Tibial nerve (tissue), 4 donors: ENCODE results near the gene FYB1.

Experiments
- EP300 ChIP-seq, 2 donors: sonication (generic); formaldehyde crosslinking; IDR thresholded peaks; one replicate each; pipeline ENCODE4 v1.6.1; 2017; ENCODE audit warnings: antibody characterized with exemption in 2 of 2, mild to moderate bottlenecking in 1 of 2
- POLR2A ChIP-seq, 2 donors: fragments of 450-650 bp; IDR thresholded peaks; one replicate each; pipeline ENCODE4 v1.6.1; 2017; ENCODE audit warnings: antibody characterized with exemption in 2 of 2, mild to moderate bottlenecking in 2 of 2, moderate library complexity in 2 of 2
- TF ChIP-seq, protein P1 (sequence below), 5 experiments: fragments of 200-600 bp in 3 of 5; fragments of 450-650 bp in 2 of 5; sonication (generic) in 3 of 5; IDR thresholded peaks; one replicate each; pipeline ENCODE4 v1.5.1; 2016 to 2019; ENCODE audit warnings: antibody characterized with exemption in 5 of 5, mild to moderate bottlenecking in 3 of 5, moderate library complexity in 2 of 5

DNA sequence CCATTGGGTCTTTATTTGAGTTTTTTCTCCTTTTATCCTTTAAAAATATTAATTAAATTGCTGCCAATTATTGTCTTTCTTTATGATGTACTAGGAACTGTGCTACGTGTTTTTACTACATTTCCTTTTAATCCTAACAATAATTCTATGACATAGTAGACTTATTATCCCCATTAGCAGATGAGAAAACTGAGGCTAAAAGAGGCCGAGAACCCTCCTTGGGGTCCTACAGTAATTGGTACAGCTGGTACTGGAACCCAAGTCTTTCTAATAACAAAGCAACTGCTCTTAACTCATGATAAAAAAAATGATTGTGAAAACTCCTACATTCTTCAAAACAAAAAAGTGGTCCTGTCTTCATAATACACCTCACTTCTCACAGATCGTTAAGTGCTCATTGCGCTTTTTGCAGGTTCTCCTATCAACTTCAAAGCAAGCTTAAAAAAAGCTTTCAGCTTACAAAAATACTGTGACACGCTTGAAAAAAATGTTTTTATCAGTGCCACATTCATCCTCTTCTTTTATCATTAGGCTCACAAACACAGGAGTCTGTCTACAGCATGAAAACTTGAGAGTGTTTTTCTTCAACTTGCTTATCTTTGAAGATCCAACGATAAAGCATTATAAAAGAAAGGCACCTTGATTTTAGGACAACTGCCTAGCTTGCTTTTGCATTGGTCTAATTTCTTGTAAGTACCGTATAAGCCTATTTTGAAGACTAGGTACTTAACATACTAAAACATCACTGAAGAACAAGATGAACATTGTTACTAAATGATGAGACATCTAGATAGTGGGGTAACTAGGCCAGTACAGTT, 32.4 kb downstream of the FYB1 start:
- TF ChIP-seq POLR2A (IDR thresholded peaks at IDR 0.05) (no peak), EP300 (IDR thresholded peaks at IDR 0.05) (no peak)
- TF ChIP-seq, protein P1, sequence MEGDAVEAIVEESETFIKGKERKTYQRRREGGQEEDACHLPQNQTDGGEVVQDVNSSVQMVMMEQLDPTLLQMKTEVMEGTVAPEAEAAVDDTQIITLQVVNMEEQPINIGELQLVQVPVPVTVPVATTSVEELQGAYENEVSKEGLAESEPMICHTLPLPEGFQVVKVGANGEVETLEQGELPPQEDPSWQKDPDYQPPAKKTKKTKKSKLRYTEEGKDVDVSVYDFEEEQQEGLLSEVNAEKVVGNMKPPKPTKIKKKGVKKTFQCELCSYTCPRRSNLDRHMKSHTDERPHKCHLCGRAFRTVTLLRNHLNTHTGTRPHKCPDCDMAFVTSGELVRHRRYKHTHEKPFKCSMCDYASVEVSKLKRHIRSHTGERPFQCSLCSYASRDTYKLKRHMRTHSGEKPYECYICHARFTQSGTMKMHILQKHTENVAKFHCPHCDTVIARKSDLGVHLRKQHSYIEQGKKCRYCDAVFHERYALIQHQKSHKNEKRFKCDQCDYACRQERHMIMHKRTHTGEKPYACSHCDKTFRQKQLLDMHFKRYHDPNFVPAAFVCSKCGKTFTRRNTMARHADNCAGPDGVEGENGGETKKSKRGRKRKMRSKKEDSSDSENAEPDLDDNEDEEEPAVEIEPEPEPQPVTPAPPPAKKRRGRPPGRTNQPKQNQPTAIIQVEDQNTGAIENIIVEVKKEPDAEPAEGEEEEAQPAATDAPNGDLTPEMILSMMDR (IDR thresholded peaks at IDR 0.05): no peak
